ENCODE results near the gene TOGARAM2. TPM values are rescaled to one million over a fixed set of nuclear protein-coding genes. Genes with fewer than 3 reads are reported as not detected.

TOGARAM2 gene
- total RNA-seq, 2 donors from 2014 or later, result 0.86 to 4.2 TPM

GRCh38 chr2:29061616-29062015, 80.5 kb downstream of the TOGARAM2 start:
- Mint-ChIP-seq H3K4me3 (no peak overlapping the region), H3K27me3 (ENCODE audit: insufficient read depth) (peaks cover 2% of the 10 kb centered on the region)
- WGBS, 2 experiments (ENCODE audit: insufficient coverage in 1 of 2, insufficient read length in 1 of 2), result 85 to 91% methylated on average over 2 of the region's 3 CpGs

GRCh38 chr2:29062371-29062770, 81.3 kb downstream of the TOGARAM2 start:
- Mint-ChIP-seq H3K4me1 (peaks cover 39% of the 10 kb centered on the region), H3K4me3 (no peak overlapping the region), H3K27ac (no peak overlapping the region), H3K27me3 (ENCODE audit: insufficient read depth) (peaks cover 2% of the 10 kb centered on the region), H3K36me3 (ENCODE audit: low read depth) (no peaks in the 10 kb centered on the region), H3K9me3 (no peaks in the 10 kb centered on the region)
- DNase-seq, result peak; percentile 31
- Histone ChIP-seq H3K27ac (ENCODE audit: low read depth, low read length) (no peak overlapping the region), H3K9ac (ENCODE audit: extremely low read depth, low read length, poor library complexity, severe bottlenecking) (no peak overlapping the region), H3K36me3 (ENCODE audit: control insufficient read depth, insufficient read depth, low read length) (no peaks in the 10 kb centered on the region), H3K9me3 (ENCODE audit: control insufficient read depth, low read length) (no peaks in the 10 kb centered on the region), H3K27me3 (ENCODE audit: control insufficient read depth, insufficient read depth, low read length, poor library complexity, severe bottlenecking) (no peaks in the 10 kb centered on the region), H3K4me3 (ENCODE audit: low read length) (no peak overlapping the region), H3K4me1 (ENCODE audit: control insufficient read depth, insufficient read depth, low read length) (peaks cover 3% of the 10 kb centered on the region)
- TF ChIP-seq CTCF (conservative IDR thresholded peaks at IDR 0.05), result no peak
- WGBS, 2 experiments (ENCODE audit: insufficient coverage in 1 of 2, insufficient read length in 1 of 2), result 89 to 93% methylated on average over 3 to 10 of the region's 10 CpGs

More at GRCh38 chr2:29061616-29062015, 80.5 kb downstream of the TOGARAM2 start:
- Histone ChIP-seq H3K4me3 (ENCODE audit: low read length) (no peak overlapping the region), H3K9ac (ENCODE audit: extremely low read depth, low read length, poor library complexity, severe bottlenecking) (no peak overlapping the region), H3K9me3 (ENCODE audit: control insufficient read depth, low read length) (no peaks in the 10 kb centered on the region), H3K27me3 (ENCODE audit: control insufficient read depth, insufficient read depth, low read length, poor library complexity, severe bottlenecking) (no peaks in the 10 kb centered on the region), H3K4me1 (ENCODE audit: control insufficient read depth, insufficient read depth, low read length) (peaks cover 3% of the 10 kb centered on the region), H3K36me3 (ENCODE audit: control insufficient read depth, insufficient read depth, low read length) (no peaks in the 10 kb centered on the region), H3K27ac (ENCODE audit: low read depth, low read length) (no peak overlapping the region)
- Mint-ChIP-seq H3K36me3 (ENCODE audit: low read depth) (no peaks in the 10 kb centered on the region), H3K4me1 (peaks cover 47% of the 10 kb centered on the region), H3K9me3 (no peaks in the 10 kb centered on the region), H3K27ac (no peak overlapping the region)
- TF ChIP-seq CTCF (conservative IDR thresholded peaks at IDR 0.05), result no peak
- no peak for DNase-seq

GRCh38 chr2:29063056-29063455, 82.0 kb downstream of the TOGARAM2 start:
- peaks cover 2% of the 10 kb centered on the region for H3K27me3 Mint-ChIP-seq (ENCODE audit: insufficient read depth)
- no peak overlapping the region for H3K27ac Mint-ChIP-seq
- no peak overlapping the region for H3K4me3 Mint-ChIP-seq
- H3K4me1 ChIP-seq (ENCODE audit: control insufficient read depth, insufficient read depth, low read length), result peaks cover 3% of the 10 kb centered on the region
- H3K36me3 Mint-ChIP-seq (ENCODE audit: low read depth), result no peaks in the 10 kb centered on the region
- no peaks in the 10 kb centered on the region for H3K27me3 ChIP-seq (ENCODE audit: control insufficient read depth, insufficient read depth, low read length, poor library complexity, severe bottlenecking)
- TF ChIP-seq CTCF (conservative IDR thresholded peaks at IDR 0.05), result no peak
- no peaks in the 10 kb centered on the region for H3K9me3 Mint-ChIP-seq
- WGBS, 2 experiments (ENCODE audit: insufficient coverage in 1 of 2, insufficient read length in 1 of 2), result 93 to 94% methylated on average over 6 of the region's 6 CpGs
- H3K4me3 ChIP-seq (ENCODE audit: low read length), result no peak overlapping the region
- H3K9ac ChIP-seq (ENCODE audit: extremely low read depth, low read length, poor library complexity, severe bottlenecking), result no peak overlapping the region
- no peak for DNase-seq
- peaks cover 33% of the 10 kb centered on the region for H3K4me1 Mint-ChIP-seq
- H3K36me3 ChIP-seq (ENCODE audit: control insufficient read depth, insufficient read depth, low read length), result no peaks in the 10 kb centered on the region
- no peak overlapping the region for H3K27ac ChIP-seq (ENCODE audit: low read depth, low read length)
- no peaks in the 10 kb centered on the region for H3K9me3 ChIP-seq (ENCODE audit: control insufficient read depth, low read length)

Data from endodermal cell (in vitro differentiated cells).